Body of pancreas (tissue), 4 donors: ENCODE data around the gene INHA.

ENCODE experiments used
- POLR2A ChIP-seq, 3 donors: fragments of 450-650 bp; IDR thresholded peaks; one replicate each; pipeline ENCODE4 v1.6.1; 2016; ENCODE audit warnings: antibody characterized with exemption in 3 of 3, mild to moderate bottlenecking in 2 of 3
- TF ChIP-seq, protein P1 (sequence below), 7 experiments: fragments of 450-650 bp in 4 of 7; fragments of 200-600 bp in 3 of 7; sonication (generic) in 3 of 7; IDR thresholded peaks; one replicate each; pipeline ENCODE4 v1.5.1; 2016 to 2019; ENCODE audit warnings: antibody characterized with exemption in 7 of 7

DNA sequence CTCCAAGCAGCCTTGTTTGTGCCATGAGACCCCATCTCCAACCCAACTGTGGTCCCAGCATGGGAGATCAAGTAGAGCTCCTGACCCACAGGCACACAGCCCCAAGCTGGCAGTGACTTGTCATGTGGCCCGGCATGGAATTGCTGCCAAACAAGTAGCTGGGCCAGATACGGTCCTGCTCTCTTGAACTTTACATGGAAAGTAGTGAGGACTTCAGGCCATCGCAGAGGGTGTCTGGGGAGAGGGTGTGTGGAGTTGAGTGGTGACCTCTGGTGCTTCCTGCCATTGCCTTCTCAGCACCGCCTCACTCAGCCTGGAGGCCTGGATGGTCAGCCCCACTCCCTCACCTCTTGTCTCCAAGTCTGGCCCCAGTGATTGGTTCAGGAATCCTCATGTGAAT, 44.4 kb downstream of the INHA start:
- TF ChIP-seq, protein P1, sequence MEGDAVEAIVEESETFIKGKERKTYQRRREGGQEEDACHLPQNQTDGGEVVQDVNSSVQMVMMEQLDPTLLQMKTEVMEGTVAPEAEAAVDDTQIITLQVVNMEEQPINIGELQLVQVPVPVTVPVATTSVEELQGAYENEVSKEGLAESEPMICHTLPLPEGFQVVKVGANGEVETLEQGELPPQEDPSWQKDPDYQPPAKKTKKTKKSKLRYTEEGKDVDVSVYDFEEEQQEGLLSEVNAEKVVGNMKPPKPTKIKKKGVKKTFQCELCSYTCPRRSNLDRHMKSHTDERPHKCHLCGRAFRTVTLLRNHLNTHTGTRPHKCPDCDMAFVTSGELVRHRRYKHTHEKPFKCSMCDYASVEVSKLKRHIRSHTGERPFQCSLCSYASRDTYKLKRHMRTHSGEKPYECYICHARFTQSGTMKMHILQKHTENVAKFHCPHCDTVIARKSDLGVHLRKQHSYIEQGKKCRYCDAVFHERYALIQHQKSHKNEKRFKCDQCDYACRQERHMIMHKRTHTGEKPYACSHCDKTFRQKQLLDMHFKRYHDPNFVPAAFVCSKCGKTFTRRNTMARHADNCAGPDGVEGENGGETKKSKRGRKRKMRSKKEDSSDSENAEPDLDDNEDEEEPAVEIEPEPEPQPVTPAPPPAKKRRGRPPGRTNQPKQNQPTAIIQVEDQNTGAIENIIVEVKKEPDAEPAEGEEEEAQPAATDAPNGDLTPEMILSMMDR (IDR thresholded peaks at IDR 0.05): no peak
- TF ChIP-seq POLR2A (IDR thresholded peaks at IDR 0.05): no peak
